ENCODE results near the gene HECTD1. TPM values are rescaled to one million over a fixed set of nuclear protein-coding genes. Genes with fewer than 3 reads are reported as not detected.

Gene HECTD1
- total RNA-seq, 1 experiment from 2014 or later = 160 TPM

DNA sequence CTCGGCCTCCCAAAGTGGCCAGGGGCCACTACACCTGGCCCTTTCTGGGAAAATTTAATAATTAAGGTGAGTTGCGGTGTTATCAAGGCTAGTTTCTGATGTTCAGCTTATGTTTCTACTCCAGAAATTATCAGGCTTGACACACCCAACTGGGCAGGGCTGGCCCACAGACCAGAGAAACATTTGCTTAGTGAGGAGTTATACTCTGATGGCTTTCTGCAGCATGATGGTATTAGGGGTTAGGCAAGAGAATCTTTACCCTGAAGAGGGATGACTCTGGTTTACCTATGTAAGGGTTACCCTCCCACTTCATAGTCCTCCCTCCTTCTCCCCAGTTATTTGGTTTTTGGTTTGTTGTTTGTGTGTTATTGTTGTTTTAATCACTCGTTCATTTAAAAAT lies 24.5 kb upstream of the HECTD1 start:
- Histone ChIP-seq H3K79me2 (ENCODE audit: insufficient read depth, low read length) (no peaks in the 10 kb centered on the region), H2AFZ (ENCODE audit: low read depth, low read length, poor library complexity, severe bottlenecking) (no peak overlapping the region), H3K27ac (ENCODE audit: low read depth, low read length) (no peak overlapping the region), H3K9me2 (ENCODE audit: insufficient read depth) (no peaks in the 10 kb centered on the region), H3K9ac (ENCODE audit: low read length) (no peak overlapping the region), H3K36me3 (ENCODE audit: control insufficient read depth in 1 of 2, insufficient read depth in 2 of 2, low read length in 2 of 2) (no peaks in the 10 kb centered on the region), H3K27me3 (ENCODE audit: insufficient read depth, low read length) (no peaks in the 10 kb centered on the region), H3K4me3 (replicated peaks in 1 of 2; ENCODE audit: low read depth in 1 of 2, low read length in 2 of 2) (no peak overlapping the region), H3K9me3 (ENCODE audit: control insufficient read depth in 1 of 2, insufficient read depth in 1 of 2, low read depth in 1 of 2, low read length in 2 of 2) (no peaks in the 10 kb centered on the region), H3K4me1 (ENCODE audit: control insufficient read depth in 1 of 2, insufficient read depth in 2 of 2, low read length in 2 of 2) (peaks cover 11 to 21% of the 10 kb centered on the region in 2 experiments; a peak in 3 of 4 replicates), H3K4me2 (ENCODE audit: low read length) (no peak overlapping the region), H4K20me1 (ENCODE audit: insufficient read depth) (no peaks in the 10 kb centered on the region)
- TF ChIP-seq, protein P1, sequence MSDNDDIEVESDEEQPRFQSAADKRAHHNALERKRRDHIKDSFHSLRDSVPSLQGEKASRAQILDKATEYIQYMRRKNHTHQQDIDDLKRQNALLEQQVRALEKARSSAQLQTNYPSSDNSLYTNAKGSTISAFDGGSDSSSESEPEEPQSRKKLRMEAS (IDR thresholded peaks at IDR 0.05) = no peak
- TF ChIP-seq TCF7L2 (IDR thresholded peaks at IDR 0.05; ENCODE audit: borderline replicate concordance, extremely low read depth, insufficient read depth, insufficient read length) (no peak), POLR2AphosphoS5 (IDR thresholded peaks at IDR 0.05; ENCODE audit: low read depth, low read length) (no peak), EGR1 (IDR thresholded peaks at IDR 0.05; ENCODE audit: low read depth) (no peak), EZH2phosphoT487 (IDR thresholded peaks at IDR 0.05; ENCODE audit: borderline replicate concordance) (no peak), FOSL1 (IDR thresholded peaks at IDR 0.05; ENCODE audit: low read depth) (no peak), SRF (IDR thresholded peaks at IDR 0.05; ENCODE audit: low read depth) (no peak), CBX3 (IDR thresholded peaks at IDR 0.05; ENCODE audit: low read depth) (no peak), RAD21 (IDR thresholded peaks at IDR 0.05; ENCODE audit: low read depth) (no peak), YY1 (IDR thresholded peaks at IDR 0.05; ENCODE audit: extremely low read depth, insufficient replicate concordance, low read depth, low read length) (no peak), ZNF274 (IDR thresholded peaks at IDR 0.05; ENCODE audit: low read depth, low read length) (no peak), CEBPB (IDR thresholded peaks at IDR 0.05; ENCODE audit: low read depth) (no peak), JUND (IDR thresholded peaks at IDR 0.05) (no peak), ELF1 (IDR thresholded peaks at IDR 0.05; ENCODE audit: borderline replicate concordance, low read depth) (no peak), POLR2A (IDR thresholded peaks at IDR 0.05; ENCODE audit: borderline replicate concordance, extremely low read depth, insufficient read depth, insufficient read length) (no peak), SP1 (IDR thresholded peaks at IDR 0.05; ENCODE audit: low read depth) (no peak)
- TF ChIP-seq, protein P2, sequence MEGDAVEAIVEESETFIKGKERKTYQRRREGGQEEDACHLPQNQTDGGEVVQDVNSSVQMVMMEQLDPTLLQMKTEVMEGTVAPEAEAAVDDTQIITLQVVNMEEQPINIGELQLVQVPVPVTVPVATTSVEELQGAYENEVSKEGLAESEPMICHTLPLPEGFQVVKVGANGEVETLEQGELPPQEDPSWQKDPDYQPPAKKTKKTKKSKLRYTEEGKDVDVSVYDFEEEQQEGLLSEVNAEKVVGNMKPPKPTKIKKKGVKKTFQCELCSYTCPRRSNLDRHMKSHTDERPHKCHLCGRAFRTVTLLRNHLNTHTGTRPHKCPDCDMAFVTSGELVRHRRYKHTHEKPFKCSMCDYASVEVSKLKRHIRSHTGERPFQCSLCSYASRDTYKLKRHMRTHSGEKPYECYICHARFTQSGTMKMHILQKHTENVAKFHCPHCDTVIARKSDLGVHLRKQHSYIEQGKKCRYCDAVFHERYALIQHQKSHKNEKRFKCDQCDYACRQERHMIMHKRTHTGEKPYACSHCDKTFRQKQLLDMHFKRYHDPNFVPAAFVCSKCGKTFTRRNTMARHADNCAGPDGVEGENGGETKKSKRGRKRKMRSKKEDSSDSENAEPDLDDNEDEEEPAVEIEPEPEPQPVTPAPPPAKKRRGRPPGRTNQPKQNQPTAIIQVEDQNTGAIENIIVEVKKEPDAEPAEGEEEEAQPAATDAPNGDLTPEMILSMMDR (IDR thresholded peaks at IDR 0.05 in 2 of 3, conservative IDR thresholded peaks at IDR 0.05 in 1 of 3; ENCODE audit: borderline replicate concordance in 1 of 3, insufficient read depth in 1 of 3, low read depth in 2 of 3, low read length in 2 of 3) = no peak
- TF ChIP-seq, protein P3, sequence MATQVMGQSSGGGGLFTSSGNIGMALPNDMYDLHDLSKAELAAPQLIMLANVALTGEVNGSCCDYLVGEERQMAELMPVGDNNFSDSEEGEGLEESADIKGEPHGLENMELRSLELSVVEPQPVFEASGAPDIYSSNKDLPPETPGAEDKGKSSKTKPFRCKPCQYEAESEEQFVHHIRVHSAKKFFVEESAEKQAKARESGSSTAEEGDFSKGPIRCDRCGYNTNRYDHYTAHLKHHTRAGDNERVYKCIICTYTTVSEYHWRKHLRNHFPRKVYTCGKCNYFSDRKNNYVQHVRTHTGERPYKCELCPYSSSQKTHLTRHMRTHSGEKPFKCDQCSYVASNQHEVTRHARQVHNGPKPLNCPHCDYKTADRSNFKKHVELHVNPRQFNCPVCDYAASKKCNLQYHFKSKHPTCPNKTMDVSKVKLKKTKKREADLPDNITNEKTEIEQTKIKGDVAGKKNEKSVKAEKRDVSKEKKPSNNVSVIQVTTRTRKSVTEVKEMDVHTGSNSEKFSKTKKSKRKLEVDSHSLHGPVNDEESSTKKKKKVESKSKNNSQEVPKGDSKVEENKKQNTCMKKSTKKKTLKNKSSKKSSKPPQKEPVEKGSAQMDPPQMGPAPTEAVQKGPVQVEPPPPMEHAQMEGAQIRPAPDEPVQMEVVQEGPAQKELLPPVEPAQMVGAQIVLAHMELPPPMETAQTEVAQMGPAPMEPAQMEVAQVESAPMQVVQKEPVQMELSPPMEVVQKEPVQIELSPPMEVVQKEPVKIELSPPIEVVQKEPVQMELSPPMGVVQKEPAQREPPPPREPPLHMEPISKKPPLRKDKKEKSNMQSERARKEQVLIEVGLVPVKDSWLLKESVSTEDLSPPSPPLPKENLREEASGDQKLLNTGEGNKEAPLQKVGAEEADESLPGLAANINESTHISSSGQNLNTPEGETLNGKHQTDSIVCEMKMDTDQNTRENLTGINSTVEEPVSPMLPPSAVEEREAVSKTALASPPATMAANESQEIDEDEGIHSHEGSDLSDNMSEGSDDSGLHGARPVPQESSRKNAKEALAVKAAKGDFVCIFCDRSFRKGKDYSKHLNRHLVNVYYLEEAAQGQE (IDR thresholded peaks at IDR 0.05; ENCODE audit: low read depth) = no peak
- TF ChIP-seq, protein P4, sequence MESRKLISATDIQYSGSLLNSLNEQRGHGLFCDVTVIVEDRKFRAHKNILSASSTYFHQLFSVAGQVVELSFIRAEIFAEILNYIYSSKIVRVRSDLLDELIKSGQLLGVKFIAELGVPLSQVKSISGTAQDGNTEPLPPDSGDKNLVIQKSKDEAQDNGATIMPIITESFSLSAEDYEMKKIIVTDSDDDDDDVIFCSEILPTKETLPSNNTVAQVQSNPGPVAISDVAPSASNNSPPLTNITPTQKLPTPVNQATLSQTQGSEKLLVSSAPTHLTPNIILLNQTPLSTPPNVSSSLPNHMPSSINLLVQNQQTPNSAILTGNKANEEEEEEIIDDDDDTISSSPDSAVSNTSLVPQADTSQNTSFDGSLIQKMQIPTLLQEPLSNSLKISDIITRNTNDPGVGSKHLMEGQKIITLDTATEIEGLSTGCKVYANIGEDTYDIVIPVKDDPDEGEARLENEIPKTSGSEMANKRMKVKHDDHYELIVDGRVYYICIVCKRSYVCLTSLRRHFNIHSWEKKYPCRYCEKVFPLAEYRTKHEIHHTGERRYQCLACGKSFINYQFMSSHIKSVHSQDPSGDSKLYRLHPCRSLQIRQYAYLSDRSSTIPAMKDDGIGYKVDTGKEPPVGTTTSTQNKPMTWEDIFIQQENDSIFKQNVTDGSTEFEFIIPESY (IDR thresholded peaks at IDR 0.05; ENCODE audit: extremely low read depth, insufficient replicate concordance, low read length) = no peak
- RAD21 ChIA-PET (ENCODE audit: low non-redundant PET in 1 of 2, low total read pairs in 2 of 2, uncharacterized antibody in 2 of 2, unreplicated experiment in 2 of 2) = no interaction called here
- intact Hi-C loops (cut with micrococcal nuclease) = no loop called here
- CTCF ChIA-PET = no interaction called here
- ATAC-seq (no peak), DNase-seq (ENCODE audit: low read depth, low spot score) (no peak)
- no TSS peak for BruUV-seq (replicated peaks)
- POLR2A ChIA-PET = interaction anchor here (1.1 to 1.4 kb wide), 2 partner anchors 11 to 12 kb away, joined by 3 to 5 read pairs; no protein-coding TSS in a partner anchor

Measured in HCT116 (cell line).